HCT116 (cell line): ENCODE measurements around the gene ARMH4. TPM values are rescaled to one million over a fixed set of nuclear protein-coding genes. Genes with fewer than 3 reads are reported as not detected.

ENCODE experiments used
- ATAC-seq: fragments of 200-7000 bp; cut with Tn5 transposase; 2 replicates; pipeline ENCODE4 v1.9.1; 2020; ENCODE audit warnings: mild to moderate bottlenecking, moderate library complexity
- BruUV-seq: library from RNA; stranded (reverse); fragments of 400-500 nt; replicated peaks from 2 replicates; lab custom pipeline; 2021; lab: Mats Ljungman, UMichigan
- CTCF ChIA-PET: fragments of 300-600 bp; sonication (Branson Sonifier 250); formaldehyde crosslinking; loops from one replicate; lab custom pipeline; 2021; ENCODE audit warnings: antibody characterized with exemption; lab: Charles Lee
- POLR2A ChIA-PET: fragments of 300-600, 350-600 bp; sonication (Branson Sonifier 250); formaldehyde crosslinking; loops from one replicate; lab custom pipeline; 2021; ENCODE audit warnings: antibody characterized with exemption; lab: Charles Lee
- RAD21 ChIA-PET, 2 experiments: fragments of 300-600 bp; sonication (Branson Sonifier 250); formaldehyde crosslinking; loops; one replicate each; lab custom pipeline; 2023; ENCODE audit warnings: low total read pairs in 2 of 2; ENCODE audit not compliant: uncharacterized antibody in 2 of 2, unreplicated experiment in 2 of 2, low non-redundant PET in 1 of 2; lab: Charles Lee
- DNase-seq: peaks from one replicate; pipeline ENCODE4 v3.0.0-alpha.2; 2010; ENCODE audit warnings: low read depth, low spot score
- H2AFZ ChIP-seq: fragments of 200-600 bp; shearing (Covaris generic), sonication (generic); 2 replicates; pipeline ENCODE4 v1.6.1; 2017; ENCODE audit warnings: low read depth, mixed run types, mixed read lengths, antibody characterized with exemption, low read length; ENCODE audit not compliant: poor library complexity, severe bottlenecking
- H3K27ac ChIP-seq: 2 replicates; pipeline ENCODE4 v1.5.1; 2012; ENCODE audit warnings: low read depth, low read length
- H3K27me3 ChIP-seq: fragments of 200-600 bp; sonication (generic); 2 replicates; pipeline ENCODE4 v1.6.1; 2016; ENCODE audit warnings: mixed run types, low read length, mixed read lengths; ENCODE audit not compliant: insufficient read depth
- H3K36me3 ChIP-seq, 2 experiments: fragments of 200-500 bp in 1 of 2; fragments of 200-600 bp in 1 of 2; sonication (Bioruptor generic) in 1 of 2; sonication (generic) in 1 of 2; 2 replicates each; pipeline versions ENCODE4 v1.5.1 to v1.6.1; 2014 to 2016; ENCODE audit warnings: low read length in 2 of 2, inconsistent platforms in 1 of 2, mixed read lengths in 1 of 2, mixed run types in 1 of 2; ENCODE audit not compliant: insufficient read depth in 2 of 2, control insufficient read depth in 1 of 2
- H3K4me1 ChIP-seq, 2 experiments: fragments of 200-600 bp in 1 of 2; sonication (generic) in 1 of 2; 2 replicates each; pipeline versions ENCODE4 v1.5.1 to v1.6.1; 2012 to 2017; ENCODE audit warnings: low read length in 2 of 2, inconsistent platforms in 1 of 2, mild to moderate bottlenecking in 1 of 2, mixed read lengths in 1 of 2, mixed run types in 1 of 2, moderate library complexity in 1 of 2; ENCODE audit not compliant: insufficient read depth in 2 of 2, control insufficient read depth in 1 of 2
- H3K4me2 ChIP-seq: fragments of 200-600 bp; sonication (generic); 2 replicates; pipeline ENCODE4 v1.6.1; 2017; ENCODE audit warnings: mixed run types, low read length, mixed read lengths
- H3K4me3 ChIP-seq, 2 experiments: fragments of 200-600 bp in 1 of 2; sonication (generic) in 1 of 2; replicated peaks in 1 of 2; 2 replicates each; pipeline ENCODE4 v1.5.1; 2011 to 2016; ENCODE audit warnings: low read length in 2 of 2, control low read depth in 1 of 2, low read depth in 1 of 2, mild to moderate bottlenecking in 1 of 2, mixed read lengths in 1 of 2, mixed run types in 1 of 2
- H3K79me2 ChIP-seq: fragments of 200-600 bp; sonication (generic); 2 replicates; pipeline ENCODE4 v1.6.1; 2017; ENCODE audit warnings: mild to moderate bottlenecking, mixed run types, low read length, moderate library complexity, mixed read lengths; ENCODE audit not compliant: insufficient read depth
- H3K9ac ChIP-seq: fragments of 200-600 bp; sonication (generic); 2 replicates; pipeline ENCODE4 v1.6.1; 2016; ENCODE audit warnings: low read length, mixed read lengths
- H3K9me2 ChIP-seq: fragments of 200-600 bp; sonication (generic), shearing (Covaris generic); 2 replicates; pipeline ENCODE4 v1.6.1; 2017; ENCODE audit warnings: mixed run types, mild to moderate bottlenecking, moderate library complexity; ENCODE audit not compliant: insufficient read depth
- H3K9me3 ChIP-seq, 2 experiments: fragments of 200-500 bp in 1 of 2; fragments of 200-600 bp in 1 of 2; sonication (Bioruptor generic) in 1 of 2; sonication (generic) in 1 of 2; 2 replicates each; pipeline ENCODE4 v1.6.1; 2014 to 2017; ENCODE audit warnings: low read length in 2 of 2, mixed read lengths in 2 of 2, inconsistent platforms in 1 of 2, low read depth in 1 of 2, mild to moderate bottlenecking in 1 of 2, mixed run types in 1 of 2, moderate library complexity in 1 of 2; ENCODE audit not compliant: control insufficient read depth in 1 of 2, insufficient read depth in 1 of 2
- H4K20me1 ChIP-seq: fragments of 200-600 bp; sonication (generic), shearing (Covaris generic); 2 replicates; pipeline ENCODE4 v1.6.1; 2017; ENCODE audit warnings: mixed run types, mild to moderate bottlenecking, moderate library complexity; ENCODE audit not compliant: insufficient read depth
- CEBPB ChIP-seq: IDR thresholded peaks from 2 replicates; pipeline ENCODE4 v1.6.1; 2012; ENCODE audit warnings: low read depth
- EGR1 ChIP-seq: IDR thresholded peaks from 2 replicates; pipeline ENCODE4 v1.6.1; 2012; ENCODE audit warnings: low read depth
- ELF1 ChIP-seq: IDR thresholded peaks from 2 replicates; pipeline ENCODE4 v1.6.1; 2012; ENCODE audit warnings: low read depth, borderline replicate concordance
- EZH2 ChIP-seq: fragments of 200-600 bp; sonication (generic); IDR thresholded peaks from 2 replicates; pipeline ENCODE4 v1.6.1; 2017; ENCODE audit warnings: antibody characterized with exemption, mixed run types
- FOSL1 ChIP-seq: IDR thresholded peaks from 2 replicates; pipeline ENCODE4 v1.6.1; 2012; ENCODE audit warnings: low read depth
- JUND ChIP-seq: IDR thresholded peaks from 2 replicates; pipeline ENCODE4 v1.6.1; 2012
- POLR2A ChIP-seq: IDR thresholded peaks from 2 replicates; pipeline ENCODE4 v1.7.0; 2011; ENCODE audit warnings: borderline replicate concordance; ENCODE audit not compliant: insufficient read depth, insufficient read length; ENCODE audit errors: extremely low read depth
- POLR2AphosphoS5 ChIP-seq: IDR thresholded peaks from 2 replicates; pipeline ENCODE4 v1.6.1; 2011; ENCODE audit warnings: mild to moderate bottlenecking, low read depth, low read length, moderate library complexity
- SIN3A ChIP-seq: IDR thresholded peaks from 2 replicates; pipeline ENCODE4 v1.6.1; 2012; ENCODE audit warnings: low read depth
- SP1 ChIP-seq: IDR thresholded peaks from 2 replicates; pipeline ENCODE4 v1.6.1; 2012; ENCODE audit warnings: low read depth
- SRF ChIP-seq: IDR thresholded peaks from 2 replicates; pipeline ENCODE4 v1.6.1; 2012; ENCODE audit warnings: low read depth
- TCF7L2 ChIP-seq: IDR thresholded peaks from 2 replicates; pipeline ENCODE4 v1.7.0; 2011; ENCODE audit warnings: borderline replicate concordance, inconsistent platforms; ENCODE audit not compliant: insufficient read depth, insufficient read length; ENCODE audit errors: extremely low read depth
- YY1 ChIP-seq: IDR thresholded peaks from 2 replicates; pipeline ENCODE4 v1.6.1; 2011; ENCODE audit warnings: low read length, low read depth, moderate library complexity, mild to moderate bottlenecking; ENCODE audit not compliant: insufficient replicate concordance; ENCODE audit errors: extremely low read depth
- ZNF274 ChIP-seq: fragments of 200-500 bp; sonication (Bioruptor generic); IDR thresholded peaks from 2 replicates; pipeline ENCODE4 v1.6.1; 2014; ENCODE audit warnings: mild to moderate bottlenecking, low read depth, low read length, inconsistent platforms
- intact Hi-C: fragments of 100-400 bp; cut with micrococcal nuclease; formaldehyde crosslinking; loops from 2 replicates; pipeline ENCODE4 v1.10.0; 2022
- total RNA-seq: library from RNA; stranded (reverse); gene quantifications from one replicate; pipeline ENCODE4 v1.2.1, GENCODE V29; 2021; ENCODE audit not compliant: unreplicated experiment
- TF ChIP-seq, protein P1 (sequence below): IDR thresholded peaks from 2 replicates; pipeline ENCODE4 v1.6.1; 2012
- TF ChIP-seq, protein P2 (sequence below): IDR thresholded peaks from 2 replicates; pipeline ENCODE4 v1.6.1; 2012
- TF ChIP-seq, protein P3 (sequence below): IDR thresholded peaks from 2 replicates; pipeline ENCODE4 v1.6.1; 2012; ENCODE audit warnings: low read depth
- TF ChIP-seq, protein P4 (sequence below): IDR thresholded peaks from 2 replicates; pipeline ENCODE4 v1.6.1; 2011; ENCODE audit warnings: mild to moderate bottlenecking, low read length, moderate library complexity; ENCODE audit not compliant: insufficient replicate concordance; ENCODE audit errors: extremely low read depth

Gene ARMH4
- total RNA-seq, 1 experiment from 2014 or later, result 1.7 TPM

DNA sequence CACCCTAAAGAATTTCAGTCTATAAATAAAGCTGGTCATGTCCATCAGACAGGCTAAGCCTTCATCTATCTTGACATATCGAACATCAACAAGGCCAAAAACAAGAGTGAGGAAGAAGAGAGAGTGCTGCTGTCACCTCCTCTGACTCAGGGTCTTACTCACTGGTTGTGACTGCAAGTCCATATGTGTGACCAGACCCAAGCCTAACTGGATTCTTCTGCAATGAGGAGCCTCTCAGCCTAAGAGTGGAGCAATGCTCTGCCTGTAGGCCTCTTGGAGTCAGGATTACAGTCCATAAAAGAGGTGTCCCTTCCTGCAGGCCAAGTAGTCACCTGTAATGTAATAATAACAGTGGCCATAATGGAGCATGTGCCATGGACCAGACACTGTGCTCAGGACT, 165.0 kb downstream of the ARMH4 start:
- Histone ChIP-seq H4K20me1 (no peaks in the 10 kb centered on the region), H3K79me2 (no peaks in the 10 kb centered on the region), H3K9ac (no peak overlapping the region), H3K27me3 (peaks cover 54% of the 10 kb centered on the region), H3K4me1 (no peaks in the 10 kb centered on the region), H3K27ac (no peak overlapping the region), H2AFZ (no peak overlapping the region), H3K9me2 (no peaks in the 10 kb centered on the region), H3K4me2 (no peak overlapping the region), H3K4me3 (no peak overlapping the region), H3K36me3 (no peaks in the 10 kb centered on the region)
- no TSS peak for BruUV-seq
- no peak for DNase-seq
- RAD21 ChIA-PET, result no interaction called here
- TF ChIP-seq ELF1, result no peak
- no peak for TF ChIP-seq EZH2
- TF ChIP-seq EGR1, result no peak
- no peak for TF ChIP-seq SRF
- TF ChIP-seq, protein P1, sequence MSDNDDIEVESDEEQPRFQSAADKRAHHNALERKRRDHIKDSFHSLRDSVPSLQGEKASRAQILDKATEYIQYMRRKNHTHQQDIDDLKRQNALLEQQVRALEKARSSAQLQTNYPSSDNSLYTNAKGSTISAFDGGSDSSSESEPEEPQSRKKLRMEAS, result no peak
- TF ChIP-seq, protein P2, sequence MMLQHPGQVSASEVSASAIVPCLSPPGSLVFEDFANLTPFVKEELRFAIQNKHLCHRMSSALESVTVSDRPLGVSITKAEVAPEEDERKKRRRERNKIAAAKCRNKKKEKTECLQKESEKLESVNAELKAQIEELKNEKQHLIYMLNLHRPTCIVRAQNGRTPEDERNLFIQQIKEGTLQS, result no peak
- no peak for TF ChIP-seq ZNF274
- no peak for TF ChIP-seq SIN3A
- TF ChIP-seq, protein P3, sequence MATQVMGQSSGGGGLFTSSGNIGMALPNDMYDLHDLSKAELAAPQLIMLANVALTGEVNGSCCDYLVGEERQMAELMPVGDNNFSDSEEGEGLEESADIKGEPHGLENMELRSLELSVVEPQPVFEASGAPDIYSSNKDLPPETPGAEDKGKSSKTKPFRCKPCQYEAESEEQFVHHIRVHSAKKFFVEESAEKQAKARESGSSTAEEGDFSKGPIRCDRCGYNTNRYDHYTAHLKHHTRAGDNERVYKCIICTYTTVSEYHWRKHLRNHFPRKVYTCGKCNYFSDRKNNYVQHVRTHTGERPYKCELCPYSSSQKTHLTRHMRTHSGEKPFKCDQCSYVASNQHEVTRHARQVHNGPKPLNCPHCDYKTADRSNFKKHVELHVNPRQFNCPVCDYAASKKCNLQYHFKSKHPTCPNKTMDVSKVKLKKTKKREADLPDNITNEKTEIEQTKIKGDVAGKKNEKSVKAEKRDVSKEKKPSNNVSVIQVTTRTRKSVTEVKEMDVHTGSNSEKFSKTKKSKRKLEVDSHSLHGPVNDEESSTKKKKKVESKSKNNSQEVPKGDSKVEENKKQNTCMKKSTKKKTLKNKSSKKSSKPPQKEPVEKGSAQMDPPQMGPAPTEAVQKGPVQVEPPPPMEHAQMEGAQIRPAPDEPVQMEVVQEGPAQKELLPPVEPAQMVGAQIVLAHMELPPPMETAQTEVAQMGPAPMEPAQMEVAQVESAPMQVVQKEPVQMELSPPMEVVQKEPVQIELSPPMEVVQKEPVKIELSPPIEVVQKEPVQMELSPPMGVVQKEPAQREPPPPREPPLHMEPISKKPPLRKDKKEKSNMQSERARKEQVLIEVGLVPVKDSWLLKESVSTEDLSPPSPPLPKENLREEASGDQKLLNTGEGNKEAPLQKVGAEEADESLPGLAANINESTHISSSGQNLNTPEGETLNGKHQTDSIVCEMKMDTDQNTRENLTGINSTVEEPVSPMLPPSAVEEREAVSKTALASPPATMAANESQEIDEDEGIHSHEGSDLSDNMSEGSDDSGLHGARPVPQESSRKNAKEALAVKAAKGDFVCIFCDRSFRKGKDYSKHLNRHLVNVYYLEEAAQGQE, result no peak
- TF ChIP-seq CEBPB, result no peak
- no peak for TF ChIP-seq SP1
- TF ChIP-seq FOSL1, result no peak
- no peak for TF ChIP-seq YY1
- TF ChIP-seq POLR2AphosphoS5, result no peak
- TF ChIP-seq, protein P4, sequence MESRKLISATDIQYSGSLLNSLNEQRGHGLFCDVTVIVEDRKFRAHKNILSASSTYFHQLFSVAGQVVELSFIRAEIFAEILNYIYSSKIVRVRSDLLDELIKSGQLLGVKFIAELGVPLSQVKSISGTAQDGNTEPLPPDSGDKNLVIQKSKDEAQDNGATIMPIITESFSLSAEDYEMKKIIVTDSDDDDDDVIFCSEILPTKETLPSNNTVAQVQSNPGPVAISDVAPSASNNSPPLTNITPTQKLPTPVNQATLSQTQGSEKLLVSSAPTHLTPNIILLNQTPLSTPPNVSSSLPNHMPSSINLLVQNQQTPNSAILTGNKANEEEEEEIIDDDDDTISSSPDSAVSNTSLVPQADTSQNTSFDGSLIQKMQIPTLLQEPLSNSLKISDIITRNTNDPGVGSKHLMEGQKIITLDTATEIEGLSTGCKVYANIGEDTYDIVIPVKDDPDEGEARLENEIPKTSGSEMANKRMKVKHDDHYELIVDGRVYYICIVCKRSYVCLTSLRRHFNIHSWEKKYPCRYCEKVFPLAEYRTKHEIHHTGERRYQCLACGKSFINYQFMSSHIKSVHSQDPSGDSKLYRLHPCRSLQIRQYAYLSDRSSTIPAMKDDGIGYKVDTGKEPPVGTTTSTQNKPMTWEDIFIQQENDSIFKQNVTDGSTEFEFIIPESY, result no peak
- TF ChIP-seq POLR2A, result no peak
- TF ChIP-seq TCF7L2, result no peak
- TF ChIP-seq JUND, result no peak
- TF ChIP-seq, all 23 proteins: peak for 0
- intact Hi-C loops, result no loop called here
- ChIA-PET POLR2A (no interaction called here), CTCF (no interaction called here)
- H3K9me3 ChIP-seq, result no peaks in the 10 kb centered on the region
- ATAC-seq, result no peak
